Activated naive CD8-positive, alpha-beta T cell (primary cell): ENCODE results near the gene ANO1.

Source experiments
- H3K27ac Mint-ChIP-seq: one replicate; pipeline ENCODE4 v1.8.0; 2021; ENCODE audit warnings: mixed read lengths
- H3K27me3 Mint-ChIP-seq: one replicate; pipeline ENCODE4 v1.8.0; 2021; ENCODE audit warnings: mixed read lengths
- H3K36me3 Mint-ChIP-seq: one replicate; pipeline ENCODE4 v1.8.0; 2021; ENCODE audit warnings: mixed read lengths
- H3K4me1 Mint-ChIP-seq: one replicate; pipeline ENCODE4 v1.8.0; 2021; ENCODE audit warnings: low read depth, mixed read lengths
- H3K4me3 Mint-ChIP-seq: one replicate; pipeline ENCODE4 v1.8.0; 2021; ENCODE audit warnings: mild to moderate bottlenecking, mixed read lengths
- H3K9me3 Mint-ChIP-seq: one replicate; pipeline ENCODE4 v1.8.0; 2021; ENCODE audit warnings: low read depth, mixed read lengths

Gene ANO1

DNA sequence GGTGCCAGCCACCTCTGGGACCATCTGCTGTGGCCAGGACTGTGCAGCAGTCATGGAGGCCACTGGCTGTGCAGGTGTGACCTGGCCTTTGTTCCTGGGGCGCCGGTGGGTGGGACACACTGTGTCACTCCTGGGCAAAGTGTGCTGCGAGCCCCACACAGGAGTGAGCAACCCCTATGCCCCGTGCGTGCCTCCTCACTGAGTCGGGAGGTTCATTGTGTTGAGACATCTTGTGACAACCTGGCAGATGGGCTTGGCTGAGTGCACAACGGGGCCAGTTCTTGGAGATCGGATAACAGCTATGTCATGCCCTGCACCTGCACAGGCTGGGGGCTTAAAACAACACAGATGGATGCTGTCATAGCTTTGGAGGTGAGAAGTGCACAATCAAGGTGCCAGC, 13.5 kb downstream of the ANO1 start:
- Mint-ChIP-seq H3K9me3 (no peaks in the 10 kb centered on the region), H3K4me1 (no peaks in the 10 kb centered on the region), H3K36me3 (no peaks in the 10 kb centered on the region), H3K4me3 (no peak overlapping the region), H3K27ac (no peak overlapping the region), H3K27me3 (peaks cover 4% of the 10 kb centered on the region)

DNA sequence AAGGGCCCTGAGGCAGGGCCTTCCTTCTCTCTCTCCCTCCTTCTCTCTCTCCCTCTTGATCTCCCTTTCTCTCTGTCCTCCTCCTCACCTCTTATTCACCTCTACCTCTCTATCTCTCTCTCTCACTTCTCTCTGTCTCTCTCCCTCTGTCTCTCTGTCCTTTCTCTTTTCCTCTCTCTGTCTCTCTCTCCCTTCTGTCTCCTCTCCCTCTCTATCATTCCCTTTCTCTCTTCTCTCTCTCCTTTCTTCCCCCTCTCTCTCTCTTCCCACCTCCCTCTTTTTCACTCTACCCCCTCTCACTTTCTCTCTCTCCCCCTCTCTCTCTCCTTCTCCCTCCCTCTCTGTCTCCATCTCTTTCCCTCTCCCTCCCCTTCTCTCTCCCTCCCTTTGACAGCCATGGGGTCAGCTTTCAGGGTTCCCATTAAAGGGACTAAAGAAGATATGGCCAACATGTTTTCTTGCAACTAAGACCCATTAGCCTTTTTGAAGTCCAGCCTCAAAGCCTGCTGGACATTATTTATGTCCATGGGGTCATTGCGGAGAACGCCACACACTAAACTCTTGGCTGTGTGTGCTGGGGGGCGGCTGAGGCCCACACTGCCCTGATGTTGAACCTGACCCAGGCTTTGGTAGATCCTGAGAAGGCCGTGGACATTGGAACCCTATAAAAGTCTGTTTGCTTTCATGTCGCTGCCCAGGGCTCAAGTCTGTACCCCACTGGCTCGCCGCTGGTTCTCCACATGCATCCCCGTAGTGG, 15.0 kb downstream of the ANO1 start:
- Mint-ChIP-seq H3K27ac (no peak overlapping the region), H3K27me3 (peaks cover 4% of the 10 kb centered on the region), H3K9me3 (no peaks in the 10 kb centered on the region), H3K36me3 (no peaks in the 10 kb centered on the region), H3K4me1 (no peaks in the 10 kb centered on the region), H3K4me3 (no peak overlapping the region)

DNA sequence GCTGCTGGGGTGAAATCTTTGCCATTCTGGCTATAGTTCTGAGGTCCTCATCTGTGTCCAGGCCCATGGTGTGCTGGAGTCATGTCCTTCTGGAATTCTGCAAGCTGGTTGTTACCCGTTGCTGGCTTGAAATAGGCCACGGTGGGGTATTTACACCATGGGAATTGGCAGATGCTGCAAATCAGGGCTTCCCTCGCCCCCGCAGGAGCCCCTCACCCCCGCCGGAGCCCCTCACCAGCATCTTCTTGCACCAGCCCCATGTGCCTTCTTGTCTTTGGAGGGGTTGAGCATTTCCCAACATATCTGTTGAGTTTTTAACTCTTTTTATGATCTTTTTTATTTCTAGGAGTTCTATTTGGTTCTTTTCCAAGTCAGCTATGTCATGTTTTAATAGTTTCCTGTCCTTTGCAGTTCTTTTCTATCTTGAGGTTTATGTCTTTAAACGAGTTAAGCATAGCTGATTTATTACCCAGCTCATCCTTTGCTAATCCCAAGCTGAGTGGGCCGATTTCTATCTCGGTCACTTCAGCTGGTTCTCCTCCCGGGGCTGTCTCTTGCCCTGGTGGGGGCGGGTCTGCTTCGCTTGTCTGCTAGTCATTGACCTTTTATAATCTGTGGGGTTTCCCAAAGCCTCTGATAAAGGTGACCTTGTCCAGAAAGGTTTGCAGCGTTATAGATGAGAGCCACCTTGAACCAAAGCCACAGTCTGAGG, 17.6 kb downstream of the ANO1 start:
- Mint-ChIP-seq H3K4me1 (no peaks in the 10 kb centered on the region), H3K36me3 (no peaks in the 10 kb centered on the region), H3K27me3 (peaks cover 2% of the 10 kb centered on the region), H3K4me3 (no peak overlapping the region), H3K9me3 (no peaks in the 10 kb centered on the region), H3K27ac (no peak overlapping the region)

- Mint-ChIP-seq H3K9me3 (no peaks in the 10 kb centered on the region), H3K4me3 (no peak overlapping the region)
Observed at GRCh38 chr11:70097783-70098563, 19.9 kb downstream of the ANO1 start.

DNA sequence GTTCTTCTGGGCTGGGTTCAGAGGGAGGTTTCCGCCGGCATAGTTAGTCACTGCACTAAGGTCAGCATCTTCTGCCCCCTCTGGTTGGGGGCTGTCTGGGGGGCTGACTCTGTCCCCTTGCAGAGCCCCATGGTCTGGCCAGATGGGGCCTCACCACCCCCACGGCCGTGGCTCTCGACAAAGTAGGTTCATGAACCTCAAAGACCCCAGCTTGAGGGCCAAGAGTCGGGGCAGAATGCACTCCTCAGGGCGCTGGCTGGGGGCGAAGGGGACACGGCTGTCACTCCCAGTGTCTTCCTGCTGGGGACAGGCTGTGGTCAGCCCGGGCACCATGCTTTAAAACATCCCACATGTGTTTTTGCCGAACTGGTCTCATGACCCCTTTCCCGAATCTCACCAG, 20.8 kb downstream of the ANO1 start:
- H3K4me3 Mint-ChIP-seq = no peak overlapping the region
- no peak overlapping the region for H3K27ac Mint-ChIP-seq
- H3K27me3 Mint-ChIP-seq = peaks cover 2% of the 10 kb centered on the region
- no peaks in the 10 kb centered on the region for H3K9me3 Mint-ChIP-seq
- no peaks in the 10 kb centered on the region for H3K36me3 Mint-ChIP-seq
- no peaks in the 10 kb centered on the region for H3K4me1 Mint-ChIP-seq

More at GRCh38 chr11:70097783-70098563, 19.9 kb downstream of the ANO1 start:
- H3K4me1 Mint-ChIP-seq = no peaks in the 10 kb centered on the region
- no peak overlapping the region for H3K27ac Mint-ChIP-seq
- H3K27me3 Mint-ChIP-seq = peaks cover 2% of the 10 kb centered on the region
- no peaks in the 10 kb centered on the region for H3K36me3 Mint-ChIP-seq

DNA sequence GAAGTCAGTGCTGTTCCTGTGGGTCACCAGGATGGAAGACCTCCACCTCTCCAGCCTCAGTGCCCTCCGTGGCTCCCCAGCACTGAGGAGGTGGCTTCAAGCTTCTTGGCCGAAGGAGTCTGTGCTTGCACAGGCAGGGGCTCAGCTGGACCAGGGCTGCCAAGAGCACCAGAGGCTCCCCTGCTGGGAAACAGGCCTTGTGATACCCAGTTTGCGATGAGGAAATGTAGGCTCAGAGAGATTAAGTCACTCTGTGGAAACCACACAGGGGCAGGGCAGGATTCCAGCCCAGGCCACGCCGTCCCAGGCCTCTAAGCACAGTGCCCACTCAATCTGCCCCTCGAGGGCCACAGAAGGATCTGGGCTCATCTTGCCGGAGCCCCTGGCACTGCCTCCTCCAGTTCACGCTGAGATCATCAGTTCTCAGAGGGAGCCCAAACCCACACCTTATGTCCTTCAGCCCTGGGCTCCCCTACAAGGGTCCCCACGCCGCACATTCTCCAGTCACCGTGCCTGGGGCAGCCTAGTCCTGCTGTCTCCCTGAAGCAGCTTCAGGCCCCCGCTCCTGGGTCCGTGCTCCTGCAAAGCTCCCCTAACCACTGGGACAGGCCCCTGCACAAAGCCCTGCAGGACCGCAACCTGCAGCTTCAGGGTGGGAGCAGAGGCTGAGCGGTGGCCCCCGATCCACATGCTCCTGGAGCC, 21.6 kb downstream of the ANO1 start:
- Mint-ChIP-seq H3K36me3 (no peaks in the 10 kb centered on the region), H3K27me3 (no peaks in the 10 kb centered on the region), H3K4me3 (no peak overlapping the region), H3K9me3 (no peaks in the 10 kb centered on the region), H3K27ac (no peak overlapping the region), H3K4me1 (no peaks in the 10 kb centered on the region)

DNA sequence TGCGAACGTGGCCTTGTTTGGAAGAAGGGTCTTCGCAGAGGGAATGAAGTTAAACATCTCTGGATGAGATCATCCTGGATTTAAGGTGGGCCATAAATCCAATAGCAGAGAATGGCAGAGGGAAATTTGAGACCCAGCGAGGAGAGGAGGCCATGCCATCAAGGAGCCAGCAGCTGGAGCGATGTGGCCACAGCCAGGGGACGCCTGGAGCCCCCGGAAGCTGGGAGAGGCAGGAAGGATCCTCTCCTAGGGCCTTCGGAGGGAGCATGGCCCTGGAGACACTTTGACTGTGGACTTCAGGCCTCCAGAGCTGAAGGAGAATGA, 22.1 kb downstream of the ANO1 start:
- no peaks in the 10 kb centered on the region for H3K9me3 Mint-ChIP-seq
- H3K27me3 Mint-ChIP-seq = no peaks in the 10 kb centered on the region
- no peaks in the 10 kb centered on the region for H3K36me3 Mint-ChIP-seq
- H3K4me3 Mint-ChIP-seq = no peak overlapping the region
- no peaks in the 10 kb centered on the region for H3K4me1 Mint-ChIP-seq
- no peak overlapping the region for H3K27ac Mint-ChIP-seq

GRCh38 chr11:70100791-70101190, 22.7 kb downstream of the ANO1 start:
- no peaks in the 10 kb centered on the region for H3K9me3 Mint-ChIP-seq
- no peak overlapping the region for H3K27ac Mint-ChIP-seq
- H3K27me3 Mint-ChIP-seq = no peaks in the 10 kb centered on the region
- no peak overlapping the region for H3K4me3 Mint-ChIP-seq
- H3K4me1 Mint-ChIP-seq = no peaks in the 10 kb centered on the region
- no peaks in the 10 kb centered on the region for H3K36me3 Mint-ChIP-seq

DNA sequence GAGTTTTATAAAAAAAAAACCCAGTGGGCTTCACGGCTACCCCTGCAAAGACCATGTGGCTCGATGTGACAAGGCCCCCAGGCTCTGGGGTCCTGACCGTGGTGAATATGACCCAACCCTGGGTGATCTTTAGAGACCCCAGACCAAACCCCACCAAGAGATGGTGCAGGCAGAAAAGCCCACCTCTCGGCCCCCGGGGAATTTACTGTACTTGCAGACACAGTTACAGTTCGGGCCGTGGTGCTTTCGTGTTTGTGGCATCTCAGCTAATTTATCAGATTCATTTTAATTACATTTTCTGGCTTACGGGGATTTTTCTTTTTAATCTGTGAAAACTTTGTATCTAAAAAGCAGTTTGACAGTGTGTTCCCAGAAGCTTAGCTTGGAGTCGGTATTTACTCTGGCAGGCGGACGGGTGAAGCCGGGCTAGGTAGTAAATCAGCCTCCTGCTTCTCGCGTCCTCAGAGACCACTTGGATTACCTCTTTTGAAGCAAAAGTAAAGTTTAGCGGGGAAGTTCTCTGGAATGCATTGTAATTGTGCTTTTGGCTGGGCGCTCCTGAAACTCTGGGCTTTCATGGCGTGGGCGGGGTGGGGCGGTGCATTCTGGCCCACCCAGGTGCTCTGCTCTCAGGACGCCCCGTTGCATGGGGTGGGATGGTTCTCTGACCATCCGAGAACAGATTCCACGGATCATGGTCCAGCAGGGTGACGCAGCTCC, 25.3 kb downstream of the ANO1 start:
- H3K27me3 Mint-ChIP-seq = no peaks in the 10 kb centered on the region

DNA sequence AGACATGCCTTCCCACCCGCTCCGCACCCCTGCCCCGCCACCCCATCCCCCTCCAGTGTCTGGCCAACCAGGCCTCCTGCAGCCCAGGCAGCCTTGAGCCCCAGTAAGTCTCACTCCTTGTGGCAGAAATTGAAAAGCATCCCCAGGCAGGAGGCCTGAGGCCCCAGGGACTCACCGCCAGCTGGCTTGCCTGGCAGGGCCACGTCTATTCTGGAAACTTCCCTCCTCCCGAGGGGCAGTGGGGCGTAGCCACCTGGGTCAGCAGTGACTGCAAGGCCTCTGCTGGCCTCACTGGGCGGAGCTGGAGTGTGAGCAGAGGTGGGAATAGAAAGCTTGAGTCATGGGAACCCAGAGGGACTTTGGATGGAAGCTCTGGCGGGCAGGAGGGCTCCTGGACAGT, 26.3 kb downstream of the ANO1 start:
- Mint-ChIP-seq H3K27ac (no peak overlapping the region), H3K4me3 (no peak overlapping the region), H3K9me3 (no peaks in the 10 kb centered on the region), H3K36me3 (no peaks in the 10 kb centered on the region), H3K4me1 (no peaks in the 10 kb centered on the region), H3K27me3 (no peaks in the 10 kb centered on the region)

More for the DNA sequence above, 25.3 kb downstream of the ANO1 start:
- H3K27ac Mint-ChIP-seq = no peak overlapping the region
- H3K4me3 Mint-ChIP-seq = no peak overlapping the region
- no peaks in the 10 kb centered on the region for H3K4me1 Mint-ChIP-seq
- H3K36me3 Mint-ChIP-seq = no peaks in the 10 kb centered on the region
- no peaks in the 10 kb centered on the region for H3K9me3 Mint-ChIP-seq

- H3K27me3 Mint-ChIP-seq = no peaks in the 10 kb centered on the region
- no peak overlapping the region for H3K4me3 Mint-ChIP-seq
- no peaks in the 10 kb centered on the region for H3K4me1 Mint-ChIP-seq
- H3K36me3 Mint-ChIP-seq = no peaks in the 10 kb centered on the region
- H3K27ac Mint-ChIP-seq = no peak overlapping the region
- no peaks in the 10 kb centered on the region for H3K9me3 Mint-ChIP-seq
Observed at GRCh38 chr11:70104961-70105360, 26.8 kb downstream of the ANO1 start.

DNA sequence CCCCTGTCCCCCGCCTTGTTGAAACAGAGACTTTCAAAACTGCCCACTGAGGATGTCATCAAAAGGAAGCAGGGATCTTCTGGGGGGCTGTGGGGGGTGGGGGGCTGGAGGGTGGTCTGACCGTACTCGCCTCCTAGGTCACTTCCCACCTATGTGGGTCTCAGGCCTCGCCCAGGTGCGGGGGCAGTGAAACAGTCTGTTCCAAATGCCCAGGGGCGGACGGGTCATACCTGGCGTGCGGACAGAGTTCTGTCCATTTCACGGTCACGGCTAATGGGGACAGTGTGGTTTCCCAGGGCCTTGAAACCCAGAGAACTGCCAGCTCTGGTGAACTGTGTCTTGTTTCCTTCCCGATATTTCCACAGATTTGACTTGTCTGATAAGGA, 27.2 kb downstream of the ANO1 start:
- Mint-ChIP-seq H3K27ac (no peak overlapping the region), H3K27me3 (no peaks in the 10 kb centered on the region), H3K9me3 (no peaks in the 10 kb centered on the region), H3K4me1 (no peaks in the 10 kb centered on the region), H3K4me3 (no peak overlapping the region), H3K36me3 (no peaks in the 10 kb centered on the region)

- Mint-ChIP-seq H3K27ac (no peak overlapping the region), H3K4me3 (no peak overlapping the region), H3K4me1 (no peaks in the 10 kb centered on the region), H3K36me3 (no peaks in the 10 kb centered on the region), H3K9me3 (no peaks in the 10 kb centered on the region), H3K27me3 (no peaks in the 10 kb centered on the region)
Observed at GRCh38 chr11:70105755-70106571, 27.8 kb downstream of the ANO1 start.

- Mint-ChIP-seq H3K36me3 (no peaks in the 10 kb centered on the region), H3K27ac (no peak overlapping the region), H3K9me3 (no peaks in the 10 kb centered on the region), H3K27me3 (no peaks in the 10 kb centered on the region), H3K4me1 (peaks cover 1% of the 10 kb centered on the region), H3K4me3 (no peak overlapping the region)
Observed at GRCh38 chr11:70106757-70107156, 28.6 kb downstream of the ANO1 start.
